HT-29 (cell line): ENCODE results near the gene RHOBTB1. TPM values are rescaled to one million over a fixed set of nuclear protein-coding genes. Genes with fewer than 3 reads are reported as not detected.
"Not testable (repeated sequence)": the region's sequence is repeated elsewhere in the genome, so short reads cannot be mapped to it uniquely, and the experiment has no call there.

Experiments
- DNase-seq: peaks from one replicate; pipeline ENCODE4 v3.0.0-alpha.2; 2015; ENCODE audit warnings: low spot score
- total RNA-seq: library from RNA; depleted of rRNA; stranded (reverse); fragments of >200 nt; shearing (Covaris generic); gene quantifications from 2 replicates; pipeline ENCODE4 v1.2.3, GENCODE V29; 2014; rRNA removed

The RHOBTB1 gene
- total RNA-seq: 1.3 and 1.4 TPM in 2 replicates

DNA sequence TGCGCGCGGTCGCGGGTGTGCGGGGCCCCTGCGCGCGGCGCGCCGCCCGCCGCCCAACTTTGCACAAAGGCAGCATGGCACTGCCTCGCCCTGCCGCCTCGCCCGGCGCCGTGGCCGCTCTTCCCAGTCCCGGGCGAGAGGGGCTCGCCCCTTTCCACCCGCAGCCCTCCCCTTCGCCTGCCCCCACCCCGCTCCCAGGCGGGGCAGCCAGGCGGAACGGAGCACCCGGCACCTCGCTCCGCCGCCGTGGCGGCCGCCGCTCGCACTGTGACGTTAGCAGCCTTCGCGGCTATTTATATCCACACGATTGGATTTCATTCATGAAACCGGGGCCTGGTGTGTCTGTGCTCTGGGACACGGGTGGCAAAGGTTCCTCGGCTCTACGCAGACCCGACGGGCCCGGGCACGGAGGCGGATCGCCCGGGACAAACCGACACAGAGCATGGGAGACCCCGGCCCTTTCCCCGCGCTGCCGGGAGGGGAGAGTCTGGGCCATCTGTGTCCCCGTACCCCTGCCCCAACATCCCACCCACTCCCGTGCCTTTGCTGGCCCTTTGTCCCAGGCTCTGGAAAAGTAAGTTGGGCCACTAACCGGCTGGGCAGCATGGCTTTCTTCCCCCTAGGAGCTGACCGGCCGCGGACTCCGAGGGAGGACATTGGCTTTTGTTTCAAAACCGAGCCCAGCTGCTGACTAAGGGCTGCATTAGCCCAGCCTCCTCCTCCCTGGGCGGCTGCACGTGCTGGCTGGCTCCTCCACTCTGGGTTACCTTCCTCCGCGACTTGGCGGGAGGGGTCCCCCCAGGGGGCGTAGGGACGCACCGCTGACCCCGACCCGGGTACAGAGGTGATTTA is at the start of gene RHOBTB1:
TSS of gene RHOBTB1 (minus strand) at position 128 of the 852 bp plus-strand sequence. CDS start 32,643 bp downstream, outside the sequence.
- DNase-seq: peak; percentile 68

- DNase-seq: peak; percentile 16
These were observed 48.7 kb upstream of the RHOBTB1 start for GRCh38 chr10:60992636-60993035.

- DNase-seq: no peak
These were observed 46.7 kb upstream of the RHOBTB1 start for GRCh38 chr10:60990663-60991062.

- DNase-seq: peak; percentile 50
These were observed 45.5 kb upstream of the RHOBTB1 start for GRCh38 chr10:60989400-60989876.

DNA sequence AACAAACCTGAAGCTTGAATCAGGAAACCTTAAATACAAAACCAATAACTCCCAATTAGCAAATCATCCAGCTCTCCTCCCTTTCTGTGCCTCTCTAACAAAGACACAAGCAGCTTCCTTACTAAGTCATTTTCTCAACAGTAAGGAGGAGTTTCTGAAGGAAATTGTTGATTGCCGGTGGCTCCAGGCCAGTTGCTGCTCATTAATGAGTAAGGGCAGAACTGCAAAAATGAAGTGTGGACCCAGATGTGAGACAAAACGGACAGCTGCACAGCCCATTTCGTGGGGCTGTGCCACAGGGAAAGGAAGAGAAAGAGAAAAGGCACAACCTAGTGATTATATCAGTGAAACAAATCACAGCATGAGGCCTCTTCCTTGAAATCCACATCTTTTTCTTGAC is 42.8 kb upstream of the RHOBTB1 start:
- no peak for DNase-seq

GRCh38 chr10:60985951-60986350 is 42.0 kb upstream of the RHOBTB1 start:
- no peak for DNase-seq

DNA sequence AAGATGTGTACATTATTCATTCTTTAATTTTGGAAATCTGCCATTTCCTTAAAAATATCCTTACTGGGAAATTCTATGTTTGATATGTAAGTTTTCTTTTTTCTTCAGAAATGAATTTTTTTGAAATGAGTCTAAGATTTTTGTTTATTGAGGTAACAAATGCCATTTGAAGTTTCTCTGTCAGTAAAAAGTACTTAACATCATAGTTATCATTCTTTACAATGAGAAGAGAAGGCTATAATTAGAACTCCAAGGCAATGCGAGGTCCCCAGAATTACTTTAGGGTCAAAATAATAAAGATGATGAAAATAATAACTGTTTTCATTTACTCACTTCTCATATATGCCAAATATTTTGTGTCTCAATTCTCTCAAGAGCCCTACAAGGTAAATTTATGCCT is 37.0 kb upstream of the RHOBTB1 start:
- DNase-seq: no peak

GRCh38 chr10:60979667-60980104 is 35.7 kb upstream of the RHOBTB1 start:
- no peak for DNase-seq

- peak; percentile 90 for DNase-seq
These were observed 34.5 kb upstream of the RHOBTB1 start for GRCh38 chr10:60978287-60979115.

DNA sequence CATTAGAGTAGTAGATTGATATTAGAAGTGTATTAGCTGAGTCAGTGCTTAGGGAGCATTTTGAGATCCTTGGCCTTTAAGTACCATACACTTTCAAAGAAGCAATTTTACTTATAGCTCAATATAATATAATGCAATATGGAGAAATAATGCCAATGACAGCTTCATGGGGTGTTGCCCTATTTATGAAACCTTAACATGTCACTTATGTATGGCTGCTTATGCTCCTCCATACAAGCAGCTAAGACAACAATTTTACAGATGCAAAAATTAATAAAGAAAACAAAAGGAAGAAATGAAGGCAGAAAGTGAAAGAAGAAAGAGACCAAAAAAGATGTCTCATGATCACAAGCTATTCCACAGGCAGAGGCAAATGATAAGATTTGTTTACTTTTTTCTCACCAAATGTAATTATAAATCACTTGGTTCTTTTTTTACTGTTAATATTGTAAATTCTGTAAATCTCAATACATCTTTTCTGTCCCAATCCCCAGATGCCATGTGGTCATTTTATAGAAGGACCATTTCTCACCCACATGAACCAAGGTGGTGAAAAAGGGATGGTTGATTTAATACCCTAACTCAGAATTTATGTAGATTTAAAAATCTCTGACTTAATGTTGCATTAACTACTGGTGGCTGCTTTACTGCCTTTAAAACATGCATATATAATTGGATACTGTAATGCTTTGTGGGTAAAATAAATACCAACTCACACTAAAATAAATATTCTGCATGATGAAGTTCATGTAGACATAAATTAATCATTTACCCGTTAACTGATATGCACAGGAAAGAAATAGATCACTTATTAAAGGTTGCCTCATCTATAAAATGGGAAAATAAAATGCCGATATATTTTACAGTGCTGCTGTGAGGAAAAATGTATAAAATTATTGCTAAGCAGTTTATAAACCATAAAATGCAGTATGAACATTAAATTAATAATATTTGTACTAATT is 33.5 kb upstream of the RHOBTB1 start:
- peak; percentile 6 for DNase-seq

GRCh38 chr10:60976687-60977086 is 32.7 kb upstream of the RHOBTB1 start:
- no peak for DNase-seq

DNA sequence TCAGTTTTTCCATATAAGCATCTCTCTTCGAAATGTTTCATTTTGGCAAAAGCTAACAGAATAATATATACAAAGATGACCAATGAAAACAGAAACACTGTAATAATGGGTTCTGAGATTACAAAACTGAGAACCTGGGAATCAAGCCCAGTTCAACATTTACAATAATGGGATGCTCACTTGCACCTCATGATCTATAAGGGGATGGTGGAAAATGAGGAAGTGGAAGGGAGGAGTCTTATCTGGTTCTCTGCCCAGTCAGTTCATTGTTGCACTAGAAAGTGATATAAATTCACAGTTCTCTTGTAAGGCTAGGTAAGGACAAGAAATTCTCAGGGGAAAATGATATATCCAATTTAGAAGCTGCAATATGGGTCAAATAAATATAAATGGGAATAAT is 31.7 kb upstream of the RHOBTB1 start:
- no peak for DNase-seq

DNA sequence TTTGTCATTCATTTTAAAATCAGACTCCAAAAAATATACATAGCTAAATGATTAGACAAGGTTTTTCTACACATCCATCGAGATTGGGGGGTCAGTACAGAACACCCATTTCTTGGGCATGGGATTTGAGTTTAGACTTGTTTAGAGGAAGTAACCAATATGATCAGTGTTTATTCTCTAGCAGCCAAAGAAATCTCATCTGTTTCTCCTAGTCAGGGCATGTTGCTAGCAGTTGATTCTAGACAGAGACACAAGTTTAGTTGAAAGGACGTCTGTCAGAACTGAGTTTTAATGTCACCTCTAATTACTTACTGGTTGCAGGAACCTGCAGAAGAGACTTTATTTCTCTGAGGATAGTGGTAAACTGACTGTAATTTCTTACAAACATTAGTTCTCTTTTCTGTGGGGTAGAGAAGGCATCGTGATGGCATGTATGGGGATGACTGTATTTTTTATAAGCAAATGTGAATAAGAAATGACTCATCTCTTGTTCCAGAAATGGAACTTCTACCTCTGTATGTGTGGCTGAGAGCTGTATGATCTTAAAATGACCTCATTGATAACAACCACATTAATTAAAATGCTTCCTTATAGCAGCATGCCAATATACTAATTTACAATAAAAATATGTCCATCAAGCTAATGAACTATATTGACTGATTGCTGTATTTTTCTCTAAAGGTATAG is 30.6 kb upstream of the RHOBTB1 start:
- DNase-seq: peak; percentile 33

GRCh38 chr10:60973086-60973485 is 29.1 kb upstream of the RHOBTB1 start:
- DNase-seq: no peak

- not testable (repeated sequence) for DNase-seq
These were observed 28.2 kb upstream of the RHOBTB1 start for GRCh38 chr10:60972181-60972580.

DNA sequence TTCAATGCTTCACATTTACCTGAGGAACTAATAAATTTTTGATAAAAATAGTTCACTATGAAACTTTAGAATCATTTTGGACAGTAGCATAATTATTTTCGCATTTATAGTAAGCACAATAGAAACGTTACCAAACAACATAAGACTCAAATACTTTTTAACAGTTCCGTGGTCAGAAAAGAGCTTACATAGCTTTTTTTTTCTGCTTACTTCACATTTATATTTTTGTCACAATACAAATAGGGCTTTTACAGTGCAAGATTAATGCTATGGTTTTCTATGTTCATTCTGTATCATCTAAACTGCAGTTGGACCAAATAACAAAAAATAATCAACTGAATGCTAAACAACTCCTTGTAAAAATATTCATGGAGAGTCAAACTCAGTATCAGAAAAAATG is 26.5 kb upstream of the RHOBTB1 start:
- no peak for DNase-seq

DNA sequence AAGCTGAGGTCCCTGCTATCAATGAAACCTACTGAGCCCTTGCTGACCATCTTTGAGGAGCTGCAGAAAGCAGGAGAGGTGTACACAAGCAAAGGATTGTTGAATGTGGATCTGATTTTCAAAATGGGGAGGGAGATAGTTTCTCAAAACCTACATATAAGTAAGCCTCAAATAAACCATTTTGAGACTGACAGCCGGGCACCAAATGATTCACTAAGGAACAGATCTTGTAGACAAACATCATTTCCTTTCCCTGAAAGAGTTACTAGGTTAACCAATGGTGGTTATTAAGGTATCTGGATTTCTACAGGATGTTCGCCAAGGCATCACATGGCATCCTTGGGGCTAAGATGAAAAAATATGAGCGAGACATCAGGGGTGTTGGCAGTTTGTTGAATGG is 24.5 kb upstream of the RHOBTB1 start:
- DNase-seq: no peak

- DNase-seq: no peak
These were observed 24.0 kb upstream of the RHOBTB1 start for GRCh38 chr10:60967854-60968484.

- no peak for DNase-seq
These were observed 23.3 kb upstream of the RHOBTB1 start for GRCh38 chr10:60967260-60967659.

DNA sequence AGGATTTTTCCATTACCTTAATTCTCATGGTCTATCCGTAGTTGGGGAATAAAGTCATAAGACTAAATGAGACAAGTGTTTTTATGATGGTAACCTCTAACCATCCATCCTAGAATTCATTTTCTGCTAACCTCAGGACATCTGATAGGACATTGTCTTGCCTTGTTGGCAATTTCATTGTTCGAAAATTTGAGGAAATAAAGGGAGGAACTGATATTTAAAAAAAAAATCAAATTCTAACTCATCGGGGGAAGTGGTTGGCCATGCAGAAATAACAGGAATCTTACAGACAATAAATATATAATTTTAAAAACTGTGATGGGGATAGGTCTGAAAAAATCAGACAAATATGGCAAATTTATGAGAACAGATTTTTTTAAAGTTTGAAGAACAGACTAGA is 21.7 kb upstream of the RHOBTB1 start:
- DNase-seq: no peak
